LNCAP (cell line): ENCODE measurements around the gene PHACTR1.

ENCODE experiments used
- TF ChIP-seq, protein P1 (sequence below): fragments of 450-650 bp; IDR thresholded peaks from 2 replicates; pipeline ENCODE4 v1.5.1; 2017; ENCODE audit warnings: mild to moderate bottlenecking

The PHACTR1 gene

GRCh38 chr6:13305791-13306190 lies 589.2 kb downstream of the PHACTR1 start:
- TF ChIP-seq, protein P1, sequence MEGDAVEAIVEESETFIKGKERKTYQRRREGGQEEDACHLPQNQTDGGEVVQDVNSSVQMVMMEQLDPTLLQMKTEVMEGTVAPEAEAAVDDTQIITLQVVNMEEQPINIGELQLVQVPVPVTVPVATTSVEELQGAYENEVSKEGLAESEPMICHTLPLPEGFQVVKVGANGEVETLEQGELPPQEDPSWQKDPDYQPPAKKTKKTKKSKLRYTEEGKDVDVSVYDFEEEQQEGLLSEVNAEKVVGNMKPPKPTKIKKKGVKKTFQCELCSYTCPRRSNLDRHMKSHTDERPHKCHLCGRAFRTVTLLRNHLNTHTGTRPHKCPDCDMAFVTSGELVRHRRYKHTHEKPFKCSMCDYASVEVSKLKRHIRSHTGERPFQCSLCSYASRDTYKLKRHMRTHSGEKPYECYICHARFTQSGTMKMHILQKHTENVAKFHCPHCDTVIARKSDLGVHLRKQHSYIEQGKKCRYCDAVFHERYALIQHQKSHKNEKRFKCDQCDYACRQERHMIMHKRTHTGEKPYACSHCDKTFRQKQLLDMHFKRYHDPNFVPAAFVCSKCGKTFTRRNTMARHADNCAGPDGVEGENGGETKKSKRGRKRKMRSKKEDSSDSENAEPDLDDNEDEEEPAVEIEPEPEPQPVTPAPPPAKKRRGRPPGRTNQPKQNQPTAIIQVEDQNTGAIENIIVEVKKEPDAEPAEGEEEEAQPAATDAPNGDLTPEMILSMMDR, result no peak

GRCh38 chr6:13307508-13307995 lies 591.0 kb downstream of the PHACTR1 start:
- TF ChIP-seq, protein P1, result no peak

DNA sequence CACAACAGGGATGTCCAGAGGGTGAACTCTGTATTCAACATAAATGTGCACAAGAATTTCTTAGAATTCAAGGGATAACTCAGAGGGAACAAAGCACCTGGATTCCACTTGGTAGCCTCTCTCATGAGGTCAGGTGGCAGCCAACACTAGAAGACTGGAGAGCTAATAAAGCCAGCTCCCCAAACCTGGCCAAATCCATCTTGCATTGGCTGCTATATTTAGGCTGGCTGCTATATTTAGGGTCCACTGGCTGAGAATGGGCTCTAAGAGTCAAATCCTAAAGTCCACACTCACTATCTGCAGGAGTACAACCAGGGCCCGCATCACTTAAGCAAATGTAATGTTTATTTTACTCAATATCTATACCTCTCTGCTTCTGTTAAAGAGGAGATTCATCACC lies 591.8 kb downstream of the PHACTR1 start:
- TF ChIP-seq, protein P1, result no peak

GRCh38 chr6:13311155-13311554 lies 594.6 kb downstream of the PHACTR1 start:
- TF ChIP-seq, protein P1, result no peak

- TF ChIP-seq, protein P1, result no peak
Observed at GRCh38 chr6:13314806-13315205, 598.2 kb downstream of the PHACTR1 start.

DNA sequence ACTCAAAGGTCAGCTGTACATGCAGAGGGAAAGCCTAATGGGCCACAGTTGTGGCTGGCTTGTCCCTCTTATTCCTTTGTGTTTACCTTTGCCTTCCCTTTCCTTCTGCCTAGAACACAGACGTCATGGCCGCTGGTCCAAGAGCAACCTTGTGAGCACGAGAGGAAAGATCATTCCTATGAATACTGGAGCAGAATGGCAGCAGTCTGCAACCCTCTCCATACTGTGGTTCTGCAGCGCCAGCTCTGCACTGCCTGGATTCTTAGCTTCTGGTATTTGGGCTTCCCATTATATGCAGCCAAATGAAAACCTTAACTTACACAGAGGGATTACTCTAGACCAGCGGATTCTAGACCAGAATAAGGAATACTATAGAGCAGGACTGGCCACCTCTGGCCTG lies 599.3 kb downstream of the PHACTR1 start:
- TF ChIP-seq, protein P1, result no peak

DNA sequence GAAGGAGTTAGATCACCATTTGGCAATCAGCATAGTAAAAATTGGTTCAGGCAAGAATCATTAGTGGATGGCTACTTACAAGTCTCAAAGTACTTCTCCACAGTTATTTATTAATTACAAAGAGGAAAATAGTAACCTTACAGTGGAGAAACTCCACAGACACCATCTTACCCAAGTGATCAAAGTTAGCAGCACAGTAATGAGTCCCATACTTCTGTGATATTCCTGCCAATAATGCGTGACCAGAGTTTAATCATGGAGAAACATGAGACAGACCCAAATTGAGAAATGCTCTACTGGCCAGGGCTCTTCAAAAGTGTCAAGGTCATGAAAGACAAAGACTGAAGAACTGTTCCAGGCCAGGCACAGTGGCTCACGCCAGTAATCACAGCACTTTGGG lies 602.3 kb downstream of the PHACTR1 start:
- TF ChIP-seq, protein P1, result no peak
